Measurements from ENCODE around the gene CBR3.

Gene CBR3

DNA sequence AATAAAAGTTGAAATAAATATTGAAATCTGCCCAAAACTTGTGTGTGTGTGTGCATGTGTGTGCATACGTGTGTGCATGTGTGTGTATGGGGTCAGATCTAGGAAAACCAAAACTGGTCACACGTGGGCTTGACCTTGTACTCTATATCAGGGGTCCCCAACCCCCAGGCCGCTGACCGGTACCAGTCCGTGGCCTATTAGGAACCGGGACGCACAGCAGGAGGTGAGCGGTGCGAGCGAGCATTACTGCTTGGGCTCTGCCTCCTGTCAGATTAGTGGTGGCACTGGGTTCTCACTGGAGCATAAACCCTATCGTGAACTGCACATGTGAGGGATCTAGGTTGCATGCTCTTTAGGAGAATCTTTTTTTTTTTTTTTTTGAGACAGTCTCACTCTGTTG is 30.5 kb downstream of the CBR3 start:
- TF ChIP-seq, protein P1, sequence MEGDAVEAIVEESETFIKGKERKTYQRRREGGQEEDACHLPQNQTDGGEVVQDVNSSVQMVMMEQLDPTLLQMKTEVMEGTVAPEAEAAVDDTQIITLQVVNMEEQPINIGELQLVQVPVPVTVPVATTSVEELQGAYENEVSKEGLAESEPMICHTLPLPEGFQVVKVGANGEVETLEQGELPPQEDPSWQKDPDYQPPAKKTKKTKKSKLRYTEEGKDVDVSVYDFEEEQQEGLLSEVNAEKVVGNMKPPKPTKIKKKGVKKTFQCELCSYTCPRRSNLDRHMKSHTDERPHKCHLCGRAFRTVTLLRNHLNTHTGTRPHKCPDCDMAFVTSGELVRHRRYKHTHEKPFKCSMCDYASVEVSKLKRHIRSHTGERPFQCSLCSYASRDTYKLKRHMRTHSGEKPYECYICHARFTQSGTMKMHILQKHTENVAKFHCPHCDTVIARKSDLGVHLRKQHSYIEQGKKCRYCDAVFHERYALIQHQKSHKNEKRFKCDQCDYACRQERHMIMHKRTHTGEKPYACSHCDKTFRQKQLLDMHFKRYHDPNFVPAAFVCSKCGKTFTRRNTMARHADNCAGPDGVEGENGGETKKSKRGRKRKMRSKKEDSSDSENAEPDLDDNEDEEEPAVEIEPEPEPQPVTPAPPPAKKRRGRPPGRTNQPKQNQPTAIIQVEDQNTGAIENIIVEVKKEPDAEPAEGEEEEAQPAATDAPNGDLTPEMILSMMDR (IDR thresholded peaks at IDR 0.05; ENCODE audit: low read depth, low read length, missing control alignments): no peak
- no peak for DNase-seq (ENCODE audit: extremely low read depth, low read depth)

GRCh38 chr21:36166705-36167104 is 31.8 kb downstream of the CBR3 start:
- no peak overlapping the region for H3K4me3 ChIP-seq (replicated peaks; ENCODE audit: low read depth, low read length)
- TF ChIP-seq, protein P1 (IDR thresholded peaks at IDR 0.05; ENCODE audit: low read depth, low read length, missing control alignments): no peak
- DNase-seq (ENCODE audit: extremely low read depth, low read depth): no peak

More for the DNA sequence above, 30.5 kb downstream of the CBR3 start:
- no peak overlapping the region for H3K4me3 ChIP-seq (replicated peaks; ENCODE audit: low read depth, low read length)

DNA sequence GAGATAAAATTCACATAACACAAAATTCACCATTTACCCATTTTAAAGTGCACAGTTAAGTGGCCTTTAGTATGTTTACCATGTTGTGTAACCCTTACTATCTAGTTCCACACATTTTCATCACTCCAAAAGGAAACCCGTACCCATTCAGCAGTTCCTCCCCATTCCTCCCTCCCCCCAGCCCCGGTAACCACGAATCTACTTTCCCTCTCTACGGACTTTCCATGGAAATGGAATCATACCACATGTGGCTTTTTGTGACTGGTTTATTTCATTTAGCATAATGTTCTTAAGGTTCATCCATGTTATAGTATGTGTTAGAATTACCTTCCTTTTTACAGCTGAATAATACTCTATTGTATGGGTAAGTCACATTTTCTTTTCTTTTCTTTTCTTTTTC is 32.7 kb downstream of the CBR3 start:
- TF ChIP-seq, protein P1 (IDR thresholded peaks at IDR 0.05; ENCODE audit: low read depth, low read length, missing control alignments): no peak
- DNase-seq (ENCODE audit: extremely low read depth, low read depth): no peak
- H3K4me3 ChIP-seq (replicated peaks; ENCODE audit: low read depth, low read length): no peak overlapping the region

- TF ChIP-seq, protein P1 (IDR thresholded peaks at IDR 0.05; ENCODE audit: low read depth, low read length, missing control alignments): peak; percentile 8
- DNase-seq (ENCODE audit: extremely low read depth, low read depth): no peak
- no peak overlapping the region for H3K4me3 ChIP-seq (replicated peaks; ENCODE audit: low read depth, low read length)
Measured at GRCh38 chr21:36169470-36170128, 34.7 kb downstream of the CBR3 start.

DNA sequence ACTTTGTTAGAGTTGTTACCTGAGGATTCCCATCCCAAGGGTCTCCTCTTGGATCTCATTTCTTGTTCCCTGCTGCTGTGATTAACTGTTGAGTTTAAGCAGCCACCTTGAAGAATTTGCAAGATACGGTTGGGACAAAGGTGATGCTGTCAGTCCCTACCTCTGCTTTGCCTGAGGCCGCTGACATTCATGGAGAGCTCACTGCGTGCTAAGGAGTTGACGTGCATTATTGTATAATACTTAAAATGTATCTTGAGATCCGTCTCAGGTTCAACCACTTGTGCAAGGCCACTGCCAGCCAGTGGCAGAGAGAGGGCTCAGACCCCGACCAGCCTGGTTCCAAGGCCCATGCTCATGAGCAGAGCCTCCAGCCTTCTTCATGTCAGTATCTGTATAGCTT is 35.9 kb downstream of the CBR3 start:
- TF ChIP-seq, protein P1 (IDR thresholded peaks at IDR 0.05; ENCODE audit: low read depth, low read length, missing control alignments): no peak
- no peak overlapping the region for H3K4me3 ChIP-seq (replicated peaks; ENCODE audit: low read depth, low read length)
- DNase-seq (ENCODE audit: extremely low read depth, low read depth): no peak

DNA sequence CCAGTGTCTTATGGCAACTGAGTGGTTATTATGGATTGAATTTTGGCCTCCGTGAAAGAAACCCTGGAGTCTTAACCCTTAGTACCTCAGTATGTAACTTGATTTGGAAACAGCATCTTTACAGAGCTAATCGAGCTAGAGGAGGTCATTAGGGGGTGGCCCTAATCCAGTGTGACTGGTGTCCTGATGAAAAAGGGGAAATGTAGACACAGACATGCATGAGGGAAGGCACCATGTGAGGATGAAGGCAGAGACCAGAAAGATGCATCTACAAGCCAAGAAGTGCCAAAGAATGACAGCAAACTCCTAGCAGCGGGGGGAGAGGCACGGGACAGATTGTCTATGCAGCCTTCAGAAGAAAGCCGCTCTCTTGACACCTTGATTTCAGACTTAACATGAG is 36.5 kb downstream of the CBR3 start:
- H3K4me3 ChIP-seq (replicated peaks; ENCODE audit: low read depth, low read length): no peak overlapping the region
- no peak for DNase-seq (ENCODE audit: extremely low read depth, low read depth)
- TF ChIP-seq, protein P1 (IDR thresholded peaks at IDR 0.05; ENCODE audit: low read depth, low read length, missing control alignments): no peak
